HG03095 (cell line): ENCODE measurements around the gene PTX4.

Source experiments
- ATAC-seq: cut with Tn5 transposase; IDR thresholded peaks from one replicate; pipeline ENCODE4 v1.9.1; 2021; ENCODE audit warnings: moderate library complexity; ENCODE audit not compliant: unreplicated experiment

Gene PTX4

DNA sequence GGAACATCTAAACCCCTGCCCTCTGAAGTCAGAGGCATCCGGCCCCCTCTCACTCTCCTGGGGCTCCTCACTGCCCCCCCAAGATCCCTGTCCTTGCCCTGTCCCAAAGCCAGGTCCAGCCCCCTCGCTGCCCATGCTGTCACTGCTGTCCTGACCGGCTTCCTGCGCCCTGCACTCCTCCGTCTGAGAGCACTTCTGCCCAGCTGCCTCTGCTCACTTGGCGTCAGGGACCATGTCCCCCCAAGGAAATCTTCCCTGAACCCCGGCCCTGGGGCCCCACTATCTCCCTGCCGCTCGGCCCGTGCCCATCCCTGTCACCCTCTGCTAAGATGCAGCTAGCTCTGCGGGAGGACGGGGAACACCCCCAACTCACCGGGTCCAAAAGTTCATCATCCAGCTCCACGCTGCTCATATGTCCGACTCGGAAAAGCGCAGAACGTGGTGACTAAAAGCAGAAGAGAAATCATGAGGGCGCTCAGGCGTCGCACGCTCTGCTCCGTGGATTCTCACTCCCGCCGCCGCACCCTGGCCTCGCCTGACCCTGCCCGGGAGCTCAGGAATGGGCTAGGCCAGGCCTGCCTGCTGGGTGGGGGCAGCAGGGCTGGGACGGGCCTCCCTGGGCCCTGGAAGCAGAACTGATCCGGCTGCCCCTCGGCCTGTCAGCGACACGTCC is 23.7 kb downstream of the PTX4 start:
- no peak for ATAC-seq

DNA sequence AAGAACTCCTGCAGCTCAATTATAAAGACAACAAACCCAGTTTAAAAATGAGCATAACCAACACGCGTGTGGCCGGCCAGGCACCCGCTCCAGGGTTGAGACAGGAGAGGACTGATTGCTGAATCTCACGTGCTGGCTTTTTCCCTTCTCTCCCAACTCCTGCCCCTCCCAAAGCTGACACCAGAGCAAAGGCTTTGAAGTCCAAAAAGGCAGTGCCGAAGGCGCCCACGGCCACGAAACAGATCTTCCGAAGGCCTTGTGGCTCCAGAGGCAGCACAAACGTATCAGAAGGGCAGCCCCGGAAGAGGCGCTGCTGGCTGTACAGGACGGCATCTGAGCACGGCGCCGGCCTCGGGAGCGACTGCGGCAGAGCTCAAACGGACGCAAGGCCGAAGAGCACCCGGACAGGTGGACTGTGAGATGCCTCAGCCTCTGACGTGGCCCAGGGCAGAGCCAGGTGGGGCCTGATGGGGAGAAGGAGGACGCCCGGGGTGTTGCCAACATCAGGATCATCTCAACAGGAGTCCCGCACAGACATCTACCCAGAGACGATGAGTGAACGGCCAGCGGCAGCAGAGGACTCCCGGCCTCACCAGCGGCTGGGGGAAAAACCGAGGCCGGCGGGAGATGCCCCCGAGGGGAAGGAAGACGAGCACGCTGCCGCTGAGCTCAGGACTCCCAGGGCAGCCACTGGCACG is 24.4 kb downstream of the PTX4 start:
- ATAC-seq = no peak

DNA sequence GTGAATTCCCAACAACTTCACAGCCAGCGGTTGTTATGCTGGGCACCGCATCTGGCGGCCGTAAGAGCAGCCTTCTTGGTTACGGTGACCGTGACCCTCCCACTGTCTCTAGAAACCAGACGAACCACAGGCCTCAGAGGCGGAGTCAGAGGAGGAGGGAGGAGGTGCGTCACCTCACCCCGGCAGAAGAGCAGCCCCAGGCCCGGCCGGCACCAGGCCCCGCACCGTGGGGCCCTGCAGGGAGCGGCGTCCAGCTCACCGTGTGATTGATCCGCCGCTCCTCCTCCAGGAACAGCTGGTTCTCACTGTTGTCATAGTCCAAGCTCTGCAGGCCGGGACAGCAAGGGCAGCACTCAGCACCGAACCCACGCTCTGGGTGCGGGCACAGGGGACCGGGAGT is 27.6 kb downstream of the PTX4 start:
- no peak for ATAC-seq

GRCh38 chr16:1460602-1461138 is 28.1 kb downstream of the PTX4 start:
- ATAC-seq = no peak

DNA sequence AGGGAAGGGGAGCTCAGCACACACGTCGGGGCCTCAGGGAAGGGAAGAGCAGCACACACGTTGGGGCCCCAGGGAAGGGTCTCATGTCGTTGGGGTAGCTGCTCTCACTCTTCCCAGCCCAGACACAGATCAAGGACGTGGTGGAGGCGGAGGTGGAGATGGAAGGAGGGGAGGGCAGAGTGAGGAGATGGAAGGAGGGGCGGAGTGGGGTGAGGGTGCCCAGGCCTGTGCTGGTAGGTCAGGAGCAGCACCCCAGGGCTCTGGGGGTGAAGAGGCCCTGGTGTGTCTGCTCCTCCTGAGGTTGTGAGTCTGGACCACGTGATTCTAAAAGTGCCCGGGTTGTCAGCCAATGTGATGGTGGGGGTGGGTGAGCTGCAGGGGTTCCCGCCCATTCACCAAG is 28.8 kb downstream of the PTX4 start:
- no peak for ATAC-seq

DNA sequence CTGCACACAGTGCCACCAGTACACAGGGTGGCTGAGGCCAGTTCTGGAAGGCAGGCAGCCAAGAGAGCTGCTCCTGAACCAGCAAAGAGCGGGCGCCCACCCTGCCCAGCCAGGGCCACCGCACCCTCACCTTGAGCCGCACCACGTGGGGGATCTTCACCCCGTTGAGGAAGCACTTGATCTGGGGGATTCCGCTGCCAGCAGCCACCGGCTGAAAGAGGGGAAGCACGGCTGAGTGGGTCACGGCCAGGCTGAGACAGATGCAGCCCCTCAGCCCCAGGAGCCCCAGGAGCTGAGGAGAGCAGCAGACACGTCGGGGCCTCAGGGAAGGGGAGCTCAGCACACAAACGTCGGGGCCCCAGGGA is 29.8 kb downstream of the PTX4 start:
- ATAC-seq = no peak

GRCh38 chr16:1458336-1458976 is 30.3 kb downstream of the PTX4 start:
- ATAC-seq = no peak

DNA sequence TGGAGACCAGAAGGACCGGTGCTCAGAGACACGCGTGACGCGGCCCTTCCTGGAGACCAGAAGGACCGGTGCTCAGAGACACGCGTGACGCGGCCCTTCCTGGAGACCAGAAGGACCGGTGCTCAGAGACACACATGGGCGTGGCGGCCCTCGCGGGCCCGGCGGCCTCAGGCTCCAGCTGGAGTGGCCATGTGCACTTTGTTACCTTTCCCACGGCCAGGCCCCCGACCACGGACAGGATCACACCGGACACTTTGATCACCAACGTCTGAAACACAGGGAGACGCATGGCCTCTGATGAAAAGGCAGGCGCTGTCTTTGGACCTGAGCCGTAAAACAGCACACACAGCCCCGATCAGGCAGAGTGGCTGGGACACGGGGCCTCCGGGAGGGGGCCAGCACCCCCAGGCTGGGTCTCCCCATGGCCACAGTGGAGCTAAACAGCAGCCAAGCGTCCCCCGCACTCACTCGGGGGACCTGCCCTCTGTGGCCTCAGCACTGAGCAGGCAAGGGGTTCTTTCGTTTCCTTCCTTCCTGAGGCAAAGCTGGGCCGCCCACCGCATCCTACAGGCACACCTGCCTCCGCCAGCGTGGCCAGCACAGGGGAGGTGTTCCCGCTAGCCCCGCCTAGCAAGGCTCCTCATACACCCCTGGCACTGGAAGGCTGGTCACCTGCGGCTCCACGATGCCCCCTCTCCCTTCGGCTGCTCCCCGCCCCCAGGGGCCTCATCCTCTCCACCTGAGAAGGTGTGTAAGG is 31.1 kb downstream of the PTX4 start:
- ATAC-seq = no peak

DNA sequence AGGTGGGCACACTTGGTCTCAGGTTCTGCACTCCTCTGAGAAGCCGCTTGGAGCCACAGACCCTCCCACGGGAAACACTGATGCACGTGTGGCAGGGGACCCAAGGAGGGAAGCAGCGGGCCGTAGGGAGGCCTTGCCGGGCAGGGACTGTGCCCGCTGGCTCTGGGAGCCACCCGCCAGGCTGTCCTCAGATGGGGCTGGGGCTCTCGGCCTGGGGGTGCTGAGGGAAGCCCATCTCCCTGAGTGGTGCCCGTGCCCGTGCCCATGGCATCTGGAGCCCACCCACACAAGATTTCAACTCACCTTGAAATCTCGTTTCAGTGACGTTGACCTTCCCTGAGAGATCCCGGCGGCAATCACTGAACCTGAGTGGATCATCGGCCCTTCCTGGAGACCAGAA is 31.8 kb downstream of the PTX4 start:
- no peak for ATAC-seq

GRCh38 chr16:1455190-1456171 is 33.3 kb downstream of the PTX4 start:
- ATAC-seq = no peak

DNA sequence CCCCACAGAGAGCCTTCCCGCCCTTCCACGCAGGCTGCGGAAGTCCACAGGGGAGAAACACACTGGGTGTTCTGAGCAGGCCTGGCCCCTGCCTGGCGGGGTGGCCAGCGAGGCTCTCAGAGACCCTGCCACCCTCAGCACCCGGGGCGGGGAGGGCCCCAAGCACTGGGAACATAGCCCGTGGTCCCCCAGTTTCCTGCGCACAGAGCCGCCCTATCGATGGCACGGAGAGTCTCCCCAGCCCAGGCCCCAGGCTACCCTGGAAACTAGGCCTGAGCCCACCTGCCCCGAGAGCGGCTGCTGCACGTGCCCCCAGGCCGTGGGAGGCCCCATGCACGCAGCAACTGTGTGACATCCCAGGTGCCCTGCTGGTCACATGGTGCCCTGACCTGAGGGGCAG is 34.2 kb downstream of the PTX4 start:
- no peak for ATAC-seq

- ATAC-seq = no peak
Measured at GRCh38 chr16:1453316-1453715, 35.4 kb downstream of the PTX4 start.

DNA sequence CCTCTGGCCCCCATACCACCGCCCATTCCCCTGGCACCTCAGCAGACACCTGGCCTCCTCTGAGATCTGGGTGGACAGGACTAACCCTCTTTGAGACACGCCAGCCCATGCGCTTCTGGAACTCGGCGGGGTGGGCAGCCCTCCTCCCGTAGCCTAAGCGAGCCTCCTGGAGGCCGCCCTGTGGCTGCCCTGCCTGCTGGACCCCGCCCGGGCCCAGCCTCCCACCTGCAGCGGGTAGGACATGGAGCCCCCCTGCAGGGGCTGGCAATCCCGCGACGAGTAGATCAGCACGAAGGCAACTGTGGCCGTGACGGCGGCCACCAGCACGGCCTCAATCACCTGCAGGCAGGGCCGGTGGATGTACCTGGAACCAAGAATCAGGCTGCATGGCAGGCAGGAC is 36.2 kb downstream of the PTX4 start:
- ATAC-seq = no peak

GRCh38 chr16:1451702-1452392 is 36.9 kb downstream of the PTX4 start:
- ATAC-seq = no peak

- ATAC-seq = no peak
Measured at GRCh38 chr16:1450841-1451240, 37.9 kb downstream of the PTX4 start.

DNA sequence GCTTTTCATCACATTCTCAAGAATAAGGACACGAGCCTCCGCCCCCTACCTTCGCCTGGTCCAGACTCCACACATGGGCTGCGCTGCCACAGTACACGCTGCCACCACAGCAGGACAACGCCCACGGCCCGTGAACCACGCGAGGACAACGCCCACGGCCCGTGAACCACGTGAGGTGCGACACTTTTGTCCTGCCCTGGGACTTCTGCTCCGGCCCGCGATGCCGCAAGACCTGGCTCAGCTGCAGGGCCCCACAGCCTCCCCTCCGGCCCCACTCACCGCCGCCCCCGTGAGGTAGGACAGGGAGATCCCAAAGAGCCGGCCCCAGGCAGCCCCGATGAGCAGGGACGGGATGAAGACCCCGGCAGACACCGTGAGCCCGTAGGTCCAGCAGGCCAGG is 38.5 kb downstream of the PTX4 start:
- ATAC-seq = no peak

- no peak for ATAC-seq
Measured at GRCh38 chr16:1449201-1449788, 39.4 kb downstream of the PTX4 start.

DNA sequence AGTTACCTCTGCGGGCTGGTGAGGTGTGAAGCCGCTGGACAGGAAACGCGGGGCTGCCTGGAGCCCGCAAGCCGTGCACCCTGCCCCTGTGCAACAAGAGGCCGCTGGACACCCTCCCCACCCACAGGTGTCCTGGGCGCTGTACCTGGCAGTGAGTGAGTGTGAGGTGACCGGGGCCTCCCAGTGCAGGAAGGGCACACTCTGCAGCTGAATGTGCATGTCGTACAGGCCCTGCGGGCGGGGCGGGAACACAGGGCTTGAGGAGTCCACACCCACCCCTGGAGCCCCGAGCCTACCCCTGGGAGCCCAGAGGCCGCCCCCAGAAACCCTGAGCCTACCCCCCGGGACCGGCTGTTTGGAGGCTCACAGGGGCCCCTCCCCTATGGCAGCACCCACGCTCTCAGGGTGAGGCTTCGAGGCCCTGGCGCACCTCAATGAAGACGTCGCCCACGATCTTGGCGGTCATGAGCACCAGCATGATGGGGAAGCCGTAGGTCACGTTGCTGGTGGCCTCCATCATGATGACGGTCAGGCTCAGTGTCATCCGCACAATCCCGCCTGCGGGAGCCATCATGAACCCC is 40.1 kb downstream of the PTX4 start:
- ATAC-seq = no peak

GRCh38 chr16:1447965-1448364 is 40.8 kb downstream of the PTX4 start:
- ATAC-seq = no peak
